Measurements from ENCODE around the gene RHBG. TPM values are rescaled to one million over a fixed set of nuclear protein-coding genes. Genes with fewer than 3 reads are reported as not detected.

The RHBG gene
- total and polyA plus RNA-seq, 2 donors (not counting 1 experiment from before 2014, with no cell fraction given), result not detected

DNA sequence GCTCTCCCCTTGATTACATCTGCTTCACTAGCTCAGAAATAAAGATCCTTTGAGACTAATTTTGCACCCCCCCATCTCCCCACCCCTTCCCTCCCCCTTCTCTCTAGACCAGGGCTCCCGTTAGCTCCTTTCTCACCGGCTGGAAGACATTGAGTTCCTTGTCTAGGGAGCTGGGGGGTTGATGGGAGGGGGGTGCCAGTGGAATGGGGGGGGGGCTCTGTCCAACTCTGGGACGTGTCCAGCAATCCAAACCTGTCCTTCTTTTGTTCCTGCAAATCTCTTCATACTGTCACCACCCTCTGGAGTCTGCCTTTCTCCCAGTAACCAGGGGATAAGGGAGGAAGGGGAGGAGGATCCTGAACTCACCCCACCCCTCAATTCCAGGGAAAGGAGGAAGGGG lies 61.9 kb downstream of the RHBG start:
- Histone ChIP-seq H3K4me2 (replicated peaks; ENCODE audit: low read depth, low read length, poor library complexity, severe bottlenecking) (no peak overlapping the region), H2AFZ (ENCODE audit: insufficient read depth, low read depth, low read length, poor library complexity, severe bottlenecking) (no peak overlapping the region), H3K9ac (ENCODE audit: low read length) (no peak overlapping the region), H3K9me3 (ENCODE audit: control extremely low read depth in 1 of 3, control insufficient read depth in 2 of 3, insufficient read depth in 1 of 3, low read length in 2 of 3) (peaks cover 0 to 3% (median 0%) of the 10 kb centered on the region in 3 donors), H3K4me3 (ENCODE audit: control extremely low read depth in 1 of 5, extremely low read depth in 1 of 5, insufficient read depth in 1 of 5, low read depth in 2 of 5, low read length in 4 of 5) (no peak overlapping the region), H3K36me3 (replicated peaks in 1 of 2; ENCODE audit: control extremely low read depth in 1 of 2, control insufficient read depth in 1 of 2, extremely low read depth in 1 of 2, insufficient read depth in 2 of 2, low read length in 1 of 2) (no peaks in the 10 kb centered on the region), H3K4me1 (ENCODE audit: control insufficient read depth in 2 of 2, insufficient read depth in 2 of 2, low read length in 2 of 2) (peaks cover 6 to 8% of the 10 kb centered on the region in 2 donors), H3K27me3 (replicated peaks in 1 of 4; ENCODE audit: control extremely low read depth in 1 of 4, control insufficient read depth in 3 of 4, insufficient read depth in 4 of 4, low read length in 3 of 4) (peaks cover 0 to 89% (median 56%) of the 10 kb centered on the region in 4 experiments), H3K27ac (ENCODE audit: low read length in 2 of 2) (no peak overlapping the region), H3K79me2 (ENCODE audit: control insufficient read depth, insufficient read depth, low read length) (no peaks in the 10 kb centered on the region), H4K20me1 (ENCODE audit: control insufficient read depth, insufficient read depth, low read length, poor library complexity, severe bottlenecking) (no peaks in the 10 kb centered on the region)
- TF ChIP-seq EZH2 (IDR thresholded peaks at IDR 0.05; ENCODE audit: borderline replicate concordance, insufficient read depth, low read depth, low read length, poor library complexity, severe bottlenecking), result no peak
- no peak for TF ChIP-seq CTCF (IDR thresholded peaks at IDR 0.05)
- Mint-ChIP-seq H3K9me3 (ENCODE audit: insufficient read depth) (no peaks in the 10 kb centered on the region), H3K4me3 (no peak overlapping the region), H3K4me1 (peaks cover 7% of the 10 kb centered on the region), H3K27me3 (peaks cover 84% of the 10 kb centered on the region), H3K27ac (no peak overlapping the region)
- no CpG with 5 or more reads among the region's 3 CpGs for whole genome bisulfite sequencing (ENCODE audit: insufficient coverage)
- ATAC-seq (ENCODE audit: low read depth) (no peak), DNase-seq (no peak)
- intact Hi-C loops (cut with micrococcal nuclease), result no loop called here
- POLR2A ChIA-PET, result no interaction called here
- CTCF ChIA-PET, result interaction anchor here (0.9 to 2.0 kb wide), 3 partner anchors 11 to 45 kb away, joined by 4 to 12 read pairs (median 6); no protein-coding TSS in a partner anchor

- H3K36me3 ChIP-seq (replicated peaks in 1 of 2; ENCODE audit: control extremely low read depth in 1 of 2, control insufficient read depth in 1 of 2, extremely low read depth in 1 of 2, insufficient read depth in 2 of 2, low read length in 1 of 2), result no peaks in the 10 kb centered on the region
- no peak overlapping the region for H3K4me3 Mint-ChIP-seq
- peaks cover 79% of the 10 kb centered on the region for H3K27me3 Mint-ChIP-seq
- no CpG with 5 or more reads among the region's 4 CpGs for WGBS (ENCODE audit: insufficient coverage)
- peaks cover 0 to 5% (median 0%) of the 10 kb centered on the region in 3 donors for H3K9me3 ChIP-seq (ENCODE audit: control extremely low read depth in 1 of 3, control insufficient read depth in 2 of 3, insufficient read depth in 1 of 3, low read length in 2 of 3)
- H3K27ac Mint-ChIP-seq, result no peak overlapping the region
- H3K4me1 ChIP-seq (ENCODE audit: control insufficient read depth in 2 of 2, insufficient read depth in 2 of 2, low read length in 2 of 2), result peaks cover 9 to 12% of the 10 kb centered on the region in 2 donors
- intact Hi-C loops (cut with micrococcal nuclease), result no loop called here
- no peak overlapping the region for H2AFZ ChIP-seq (ENCODE audit: insufficient read depth, low read depth, low read length, poor library complexity, severe bottlenecking)
- H3K9me3 Mint-ChIP-seq (ENCODE audit: insufficient read depth), result no peaks in the 10 kb centered on the region
- no peak for TF ChIP-seq EZH2 (IDR thresholded peaks at IDR 0.05; ENCODE audit: borderline replicate concordance, insufficient read depth, low read depth, low read length, poor library complexity, severe bottlenecking)
- ChIA-PET CTCF (interaction anchor here (0.9 to 6.9 kb wide), 4 partner anchors 11 to 177 kb away, joined by 4 to 44 read pairs (median 5); no protein-coding TSS in a partner anchor), POLR2A (no interaction called here)
- ATAC-seq (ENCODE audit: low read depth), result no peak
- DNase-seq, result no peak
- no peak overlapping the region for H3K4me3 ChIP-seq (ENCODE audit: control extremely low read depth in 1 of 5, extremely low read depth in 1 of 5, insufficient read depth in 1 of 5, low read depth in 2 of 5, low read length in 4 of 5)
- H3K4me2 ChIP-seq (replicated peaks; ENCODE audit: low read depth, low read length, poor library complexity, severe bottlenecking), result no peak overlapping the region
- no peaks in the 10 kb centered on the region for H3K79me2 ChIP-seq (ENCODE audit: control insufficient read depth, insufficient read depth, low read length)
- no peak overlapping the region for H3K9ac ChIP-seq (ENCODE audit: low read length)
- H3K4me1 Mint-ChIP-seq, result peaks cover 8% of the 10 kb centered on the region
- H3K27ac ChIP-seq (ENCODE audit: low read length in 2 of 2), result no peak overlapping the region
- H4K20me1 ChIP-seq (ENCODE audit: control insufficient read depth, insufficient read depth, low read length, poor library complexity, severe bottlenecking), result no peaks in the 10 kb centered on the region
- H3K27me3 ChIP-seq (replicated peaks in 1 of 4; ENCODE audit: control extremely low read depth in 1 of 4, control insufficient read depth in 3 of 4, insufficient read depth in 4 of 4, low read length in 3 of 4), result peaks cover 0 to 88% (median 57%) of the 10 kb centered on the region in 4 experiments
Measured at GRCh38 chr1:156431366-156431765, 62.4 kb downstream of the RHBG start.

Measured in B cell (primary cell).